ENCODE data around the gene MYL3. TPM values are rescaled to one million over a fixed set of nuclear protein-coding genes. Genes with fewer than 3 reads are reported as not detected.

The MYL3 gene
- polyA plus RNA-seq, 1 of the 3 experiments (the other 2 are of a cell fraction) = not detected

DNA sequence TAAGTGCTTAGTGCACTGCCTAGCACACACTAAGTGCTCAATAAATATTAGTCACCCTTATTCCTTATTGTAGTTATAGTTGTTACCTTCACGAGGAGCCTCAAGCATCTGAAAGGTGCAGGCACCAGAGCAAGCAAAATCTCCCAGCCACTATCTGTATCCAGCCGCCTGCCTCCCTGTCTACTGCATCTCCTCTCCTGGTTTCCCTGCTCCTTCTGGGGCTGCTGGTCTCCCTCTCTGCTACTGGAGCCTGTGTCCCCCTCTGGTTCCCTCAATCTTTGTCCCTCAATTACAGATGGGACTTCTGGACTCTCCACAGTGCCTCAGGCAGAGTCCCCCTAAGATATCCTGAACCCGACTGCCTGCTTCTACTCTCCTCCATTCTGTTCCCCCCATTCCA lies 18.8 kb downstream of the MYL3 start:
- Histone ChIP-seq H3K9ac (no peak overlapping the region), H3K27ac (ENCODE audit: low read depth in 2 of 2, low read length in 1 of 2) (peak overlapping the region in 1 of 2 experiments; percentile 98; a peak in 2 of 4 replicates), H3K4me2 (no peak overlapping the region), H3K79me2 (ENCODE audit: insufficient read depth) (no peaks in the 10 kb centered on the region), H2AFZ (ENCODE audit: low read depth) (no peak overlapping the region), H3K36me3 (replicated peaks in 1 of 2; ENCODE audit: control insufficient read depth in 1 of 2, insufficient read depth in 2 of 2, low read length in 1 of 2) (no peaks in the 10 kb centered on the region), H3K27me3 (ENCODE audit: insufficient read depth) (no peaks in the 10 kb centered on the region), H3K4me1 (ENCODE audit: control insufficient read depth in 1 of 2, insufficient read depth in 2 of 2, low read depth in 1 of 2, low read length in 1 of 2) (peaks cover 0 to 27% of the 10 kb centered on the region in 2 experiments; a peak in 2 of 4 replicates), H3F3A (replicated peaks; ENCODE audit: insufficient read depth) (no peaks in the 10 kb centered on the region), H4K20me1 (ENCODE audit: insufficient read depth) (no peaks in the 10 kb centered on the region), H3K9me3 (peaks cover 8% of the 10 kb centered on the region; the same call in 1 of the 2 replicates), H3K9me2 (no peaks in the 10 kb centered on the region), H3K4me3 (ENCODE audit: low read depth in 2 of 2, low read length in 1 of 2) (no peak overlapping the region)
- CTCF ChIA-PET = interaction anchor here (2.0 to 8.4 kb wide), 7 partner anchors 19 to 286 kb away, joined by 8 to 72 read pairs (median 25); partner anchors contain the start of genes MYL3 and TMIE
- TF ChIP-seq MEF2A (IDR thresholded peaks at IDR 0.05; ENCODE audit: borderline replicate concordance, low read depth) = no peak
- TF ChIP-seq FOSL2 (IDR thresholded peaks at IDR 0.05; ENCODE audit: borderline replicate concordance, low read depth) = no peak
- TF ChIP-seq, protein P1, sequence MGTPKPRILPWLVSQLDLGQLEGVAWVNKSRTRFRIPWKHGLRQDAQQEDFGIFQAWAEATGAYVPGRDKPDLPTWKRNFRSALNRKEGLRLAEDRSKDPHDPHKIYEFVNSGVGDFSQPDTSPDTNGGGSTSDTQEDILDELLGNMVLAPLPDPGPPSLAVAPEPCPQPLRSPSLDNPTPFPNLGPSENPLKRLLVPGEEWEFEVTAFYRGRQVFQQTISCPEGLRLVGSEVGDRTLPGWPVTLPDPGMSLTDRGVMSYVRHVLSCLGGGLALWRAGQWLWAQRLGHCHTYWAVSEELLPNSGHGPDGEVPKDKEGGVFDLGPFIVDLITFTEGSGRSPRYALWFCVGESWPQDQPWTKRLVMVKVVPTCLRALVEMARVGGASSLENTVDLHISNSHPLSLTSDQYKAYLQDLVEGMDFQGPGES (IDR thresholded peaks at IDR 0.05; ENCODE audit: low read depth, low read length) = no peak
- no peak for TF ChIP-seq RXRA (IDR thresholded peaks at IDR 0.05; ENCODE audit: borderline replicate concordance, low read depth)
- TF ChIP-seq MXI1 (IDR thresholded peaks at IDR 0.05; ENCODE audit: low read depth, low read length) = no peak
- TF ChIP-seq, protein P2, sequence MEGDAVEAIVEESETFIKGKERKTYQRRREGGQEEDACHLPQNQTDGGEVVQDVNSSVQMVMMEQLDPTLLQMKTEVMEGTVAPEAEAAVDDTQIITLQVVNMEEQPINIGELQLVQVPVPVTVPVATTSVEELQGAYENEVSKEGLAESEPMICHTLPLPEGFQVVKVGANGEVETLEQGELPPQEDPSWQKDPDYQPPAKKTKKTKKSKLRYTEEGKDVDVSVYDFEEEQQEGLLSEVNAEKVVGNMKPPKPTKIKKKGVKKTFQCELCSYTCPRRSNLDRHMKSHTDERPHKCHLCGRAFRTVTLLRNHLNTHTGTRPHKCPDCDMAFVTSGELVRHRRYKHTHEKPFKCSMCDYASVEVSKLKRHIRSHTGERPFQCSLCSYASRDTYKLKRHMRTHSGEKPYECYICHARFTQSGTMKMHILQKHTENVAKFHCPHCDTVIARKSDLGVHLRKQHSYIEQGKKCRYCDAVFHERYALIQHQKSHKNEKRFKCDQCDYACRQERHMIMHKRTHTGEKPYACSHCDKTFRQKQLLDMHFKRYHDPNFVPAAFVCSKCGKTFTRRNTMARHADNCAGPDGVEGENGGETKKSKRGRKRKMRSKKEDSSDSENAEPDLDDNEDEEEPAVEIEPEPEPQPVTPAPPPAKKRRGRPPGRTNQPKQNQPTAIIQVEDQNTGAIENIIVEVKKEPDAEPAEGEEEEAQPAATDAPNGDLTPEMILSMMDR (IDR thresholded peaks at IDR 0.05) = no peak
- no peak for TF ChIP-seq GABPA (IDR thresholded peaks at IDR 0.05; ENCODE audit: low read depth)
- no peak for TF ChIP-seq FOXJ3 (CRISPR knock-in tag; IDR thresholded peaks at IDR 0.05)
- no peak for TF ChIP-seq SMC3 (IDR thresholded peaks at IDR 0.05; ENCODE audit: low read depth, low read length)
- TF ChIP-seq TEAD4 (IDR thresholded peaks at IDR 0.05; ENCODE audit: borderline replicate concordance, insufficient read depth) = no peak
- no peak for TF ChIP-seq TAF1 (IDR thresholded peaks at IDR 0.05; ENCODE audit: borderline replicate concordance, low read depth, low read length)
- no peak for TF ChIP-seq EP300 (IDR thresholded peaks at IDR 0.05; ENCODE audit: borderline replicate concordance in 1 of 2, low read depth in 1 of 2, low read length in 1 of 2)
- TF ChIP-seq JUND (IDR thresholded peaks at IDR 0.05) = no peak
- no peak for TF ChIP-seq FOXM1 (IDR thresholded peaks at IDR 0.05; ENCODE audit: low read depth)
- TF ChIP-seq YY1 (IDR thresholded peaks at IDR 0.05; ENCODE audit: low read depth) = no peak
- TF ChIP-seq GATA2 (CRISPR knock-in tag; IDR thresholded peaks at IDR 0.05) = no peak
- TF ChIP-seq RCOR1 (IDR thresholded peaks at IDR 0.05; ENCODE audit: low read length) = no peak
- no peak for TF ChIP-seq NFIC (IDR thresholded peaks at IDR 0.05; ENCODE audit: borderline replicate concordance)
- no peak for DNase-seq
- POLR2A ChIA-PET = interaction anchor here (1.0 to 2.5 kb wide), 5 partner anchors 65 to 144 kb away, joined by 3 to 15 read pairs (median 7); partner anchors contain the start of genes NBEAL2 and TMIE
- 87% methylated on average over 3 of the region's 3 CpGs for WGBS (ENCODE audit: low lambda C conversion rate)

All from SK-N-SH (cell line).